ENCODE data around the gene KATNAL2. TPM values are rescaled to one million over a fixed set of nuclear protein-coding genes. Genes with fewer than 3 reads are reported as not detected.
A peak's percentile ranks its signal among the peaks of the same experiment; 100 is the strongest.

The KATNAL2 gene
- total RNA-seq, 1 experiment from 2014 or later, result 9.0 TPM

DNA sequence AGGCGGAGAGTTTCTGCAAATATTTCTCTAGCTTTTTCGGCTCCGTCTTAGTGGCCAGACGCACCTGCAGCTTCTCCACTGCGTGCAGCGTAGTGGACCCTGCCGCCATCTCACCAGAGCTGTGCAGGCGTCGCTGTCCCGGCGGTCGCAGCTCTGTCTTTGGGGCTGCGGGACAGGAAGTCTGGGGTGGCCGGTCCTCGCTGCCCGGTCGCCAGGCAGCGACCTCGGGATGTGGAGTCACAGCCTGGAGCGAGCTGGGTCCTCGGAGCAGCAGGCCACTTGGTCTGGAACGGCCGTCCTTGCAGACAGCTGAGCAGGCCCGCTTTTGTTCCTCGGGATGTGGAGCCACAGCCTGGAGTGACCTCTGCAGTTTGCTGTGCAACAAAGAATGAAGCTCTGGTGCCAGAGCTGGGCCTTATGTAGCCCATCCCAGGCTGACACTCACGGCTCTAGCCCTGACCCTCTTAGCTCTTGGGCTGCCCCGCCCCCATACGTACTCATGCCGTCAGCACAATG is 117.8 kb downstream of the KATNAL2 start, which contains the start of gene ELOA2:
TSS of gene ELOA2 (minus strand) at position 466 of the 516 bp plus-strand sequence. CDS start at position 109, 357 bp downstream.
- Histone ChIP-seq H3K4me2 (no peak within 1 kb of the TSS), H3K4me1 (replicated peaks; ENCODE audit: insufficient read depth) (no peaks in the 10 kb centered on the region), H2AFZ (no peak within 1 kb of the TSS), H3K27me3 (ENCODE audit: insufficient read depth, low read depth) (peaks cover 17% of the 10 kb centered on the region; the same call in 1 of the 2 replicates), H3K27ac (no peak within 1 kb of the TSS), H3K9me2 (ENCODE audit: insufficient read depth) (no peaks in the 10 kb centered on the region), H3K9me3 (ENCODE audit: insufficient read depth, low read depth) (no peaks in the 10 kb centered on the region), H3F3A (ENCODE audit: insufficient read depth, low read depth) (no peaks in the 10 kb centered on the region), H4K20me1 (ENCODE audit: insufficient read depth) (no peaks in the 10 kb centered on the region), H3K4me3 (no peak within 1 kb of the TSS), H3K36me3 (ENCODE audit: low read depth) (no peaks in the 10 kb centered on the region), H3K79me2 (ENCODE audit: low read depth) (no peaks in the 10 kb centered on the region)
- DNase-seq, result no peak
- POLR2A ChIA-PET (ENCODE audit: unreplicated experiment), result no interaction called here
- CTCF ChIA-PET, result no interaction called here
- TF ChIP-seq, protein P1, sequence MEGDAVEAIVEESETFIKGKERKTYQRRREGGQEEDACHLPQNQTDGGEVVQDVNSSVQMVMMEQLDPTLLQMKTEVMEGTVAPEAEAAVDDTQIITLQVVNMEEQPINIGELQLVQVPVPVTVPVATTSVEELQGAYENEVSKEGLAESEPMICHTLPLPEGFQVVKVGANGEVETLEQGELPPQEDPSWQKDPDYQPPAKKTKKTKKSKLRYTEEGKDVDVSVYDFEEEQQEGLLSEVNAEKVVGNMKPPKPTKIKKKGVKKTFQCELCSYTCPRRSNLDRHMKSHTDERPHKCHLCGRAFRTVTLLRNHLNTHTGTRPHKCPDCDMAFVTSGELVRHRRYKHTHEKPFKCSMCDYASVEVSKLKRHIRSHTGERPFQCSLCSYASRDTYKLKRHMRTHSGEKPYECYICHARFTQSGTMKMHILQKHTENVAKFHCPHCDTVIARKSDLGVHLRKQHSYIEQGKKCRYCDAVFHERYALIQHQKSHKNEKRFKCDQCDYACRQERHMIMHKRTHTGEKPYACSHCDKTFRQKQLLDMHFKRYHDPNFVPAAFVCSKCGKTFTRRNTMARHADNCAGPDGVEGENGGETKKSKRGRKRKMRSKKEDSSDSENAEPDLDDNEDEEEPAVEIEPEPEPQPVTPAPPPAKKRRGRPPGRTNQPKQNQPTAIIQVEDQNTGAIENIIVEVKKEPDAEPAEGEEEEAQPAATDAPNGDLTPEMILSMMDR (conservative IDR thresholded peaks at IDR 0.05), result no peak
- TF ChIP-seq EZH2 (IDR thresholded peaks at IDR 0.05; ENCODE audit: low read depth), result no peak
- intact Hi-C loops (cut with micrococcal nuclease; ENCODE audit: unreplicated experiment), result no loop called here
- no TSS peak for BruUV-seq (replicated peaks)

DNA sequence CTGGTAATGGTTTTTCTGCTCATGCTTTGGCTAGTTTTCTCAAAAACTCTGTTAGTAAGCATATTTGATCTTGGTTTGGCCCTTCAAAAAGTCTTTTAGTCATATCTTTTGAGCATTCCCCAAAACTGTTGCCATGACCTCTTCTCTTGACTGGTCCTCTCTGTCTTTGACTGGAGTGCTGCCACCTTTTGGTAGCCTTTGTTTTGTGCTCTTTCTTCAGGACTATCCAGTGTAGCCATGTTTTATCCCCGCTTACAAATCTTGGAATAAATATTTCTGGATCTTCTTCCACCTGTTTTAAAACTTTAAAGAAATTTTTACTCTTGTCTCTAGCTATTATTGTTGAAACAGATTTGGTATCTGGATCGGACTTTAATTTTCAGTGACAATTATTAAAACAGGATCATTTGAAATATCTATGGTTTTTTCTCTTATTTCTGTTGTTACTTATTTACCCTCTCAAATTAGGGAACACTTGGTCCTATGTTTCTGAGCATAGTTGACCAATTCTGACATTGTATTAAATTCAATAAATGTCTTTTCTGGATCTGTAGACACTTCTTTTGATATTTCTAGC is 119.0 kb downstream of the KATNAL2 start:
- intact Hi-C loops (cut with micrococcal nuclease; ENCODE audit: unreplicated experiment), result no loop called here
- CTCF ChIA-PET, result no interaction called here
- no peak overlapping the region for H3K4me3 ChIP-seq

DNA sequence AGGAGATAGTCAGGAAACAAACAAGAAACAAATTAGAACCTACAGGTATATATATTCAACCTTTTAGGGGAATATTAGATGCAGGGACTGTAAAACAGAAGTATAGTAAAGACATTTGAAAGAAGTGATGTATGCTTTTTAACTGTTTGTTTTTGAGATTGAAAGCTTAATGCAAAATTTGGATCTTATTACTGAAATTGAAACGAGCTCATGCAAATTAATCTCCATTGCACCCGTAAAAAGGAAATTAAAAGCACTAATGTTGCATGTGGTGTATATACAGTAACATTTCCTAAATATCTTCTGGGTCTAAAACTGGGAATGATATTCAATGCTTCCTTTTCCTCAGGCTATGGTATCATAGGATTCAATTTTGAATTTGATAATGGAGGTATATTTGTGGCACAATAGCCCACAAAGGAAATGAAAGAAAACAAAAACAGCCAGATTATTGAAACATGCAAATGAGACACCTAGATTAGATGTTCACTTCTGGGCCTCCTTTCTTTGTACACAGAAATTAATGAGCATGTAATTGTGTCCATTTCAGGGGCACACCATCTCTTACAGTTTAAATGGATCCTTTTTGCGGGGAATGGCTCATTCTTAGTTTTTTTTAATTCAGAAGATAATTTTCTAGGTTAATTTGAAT is 119.7 kb downstream of the KATNAL2 start:
- DNase-seq, result no peak
- BruUV-seq (replicated peaks), result no TSS peak
- no peak overlapping the region for H3K4me2 ChIP-seq

More for the DNA sequence above, 119.0 kb downstream of the KATNAL2 start:
- peaks cover 14% of the 10 kb centered on the region; the same call in 1 of the 2 replicates for H3K27me3 ChIP-seq (ENCODE audit: insufficient read depth, low read depth)
- no peaks in the 10 kb centered on the region for H3K79me2 ChIP-seq (ENCODE audit: low read depth)
- H4K20me1 ChIP-seq (ENCODE audit: insufficient read depth), result no peaks in the 10 kb centered on the region
- H3F3A ChIP-seq (ENCODE audit: insufficient read depth, low read depth), result no peaks in the 10 kb centered on the region
- H3K27ac ChIP-seq, result no peak overlapping the region
- no TSS peak for BruUV-seq (replicated peaks)
- no peaks in the 10 kb centered on the region for H3K36me3 ChIP-seq (ENCODE audit: low read depth)
- POLR2A ChIA-PET (ENCODE audit: unreplicated experiment), result no interaction called here
- DNase-seq, result no peak
- no peak for TF ChIP-seq EZH2 (IDR thresholded peaks at IDR 0.05; ENCODE audit: low read depth)
- TF ChIP-seq, protein P1 (conservative IDR thresholded peaks at IDR 0.05), result peak; percentile 70
- no peak overlapping the region for H3K4me2 ChIP-seq
- H3K4me1 ChIP-seq (replicated peaks; ENCODE audit: insufficient read depth), result no peaks in the 10 kb centered on the region
- no peak overlapping the region for H2AFZ ChIP-seq
- no peaks in the 10 kb centered on the region for H3K9me2 ChIP-seq (ENCODE audit: insufficient read depth)
- no peaks in the 10 kb centered on the region for H3K9me3 ChIP-seq (ENCODE audit: insufficient read depth, low read depth)

More for the DNA sequence above, 119.7 kb downstream of the KATNAL2 start:
- Histone ChIP-seq H3K4me3 (no peak overlapping the region), H3K9me2 (ENCODE audit: insufficient read depth) (no peaks in the 10 kb centered on the region), H3K79me2 (ENCODE audit: low read depth) (no peaks in the 10 kb centered on the region), H4K20me1 (ENCODE audit: insufficient read depth) (no peaks in the 10 kb centered on the region), H3F3A (ENCODE audit: insufficient read depth, low read depth) (no peaks in the 10 kb centered on the region), H3K27me3 (ENCODE audit: insufficient read depth, low read depth) (peaks cover 8% of the 10 kb centered on the region; the same call in 1 of the 2 replicates), H2AFZ (no peak overlapping the region), H3K9me3 (ENCODE audit: insufficient read depth, low read depth) (no peaks in the 10 kb centered on the region), H3K36me3 (ENCODE audit: low read depth) (no peaks in the 10 kb centered on the region), H3K27ac (no peak overlapping the region), H3K4me1 (replicated peaks; ENCODE audit: insufficient read depth) (no peaks in the 10 kb centered on the region)
- intact Hi-C loops (cut with micrococcal nuclease; ENCODE audit: unreplicated experiment), result no loop called here
- TF ChIP-seq EZH2 (IDR thresholded peaks at IDR 0.05; ENCODE audit: low read depth), result no peak
- TF ChIP-seq, protein P1 (conservative IDR thresholded peaks at IDR 0.05), result no peak
- POLR2A ChIA-PET (ENCODE audit: unreplicated experiment), result no interaction called here
- CTCF ChIA-PET, result no interaction called here

All from PC-9 (cell line).